HG02852 (cell line): ENCODE data around the gene PROM2.
"Not testable (repeated sequence)": the region's sequence is repeated elsewhere in the genome, so short reads cannot be mapped to it uniquely, and the experiment has no call there.

Experiments
- ATAC-seq: cut with Tn5 transposase; IDR thresholded peaks from one replicate; pipeline ENCODE4 v1.9.1; 2021; ENCODE audit warnings: mild to moderate bottlenecking, moderate library complexity; ENCODE audit not compliant: unreplicated experiment

The PROM2 gene, protein sequence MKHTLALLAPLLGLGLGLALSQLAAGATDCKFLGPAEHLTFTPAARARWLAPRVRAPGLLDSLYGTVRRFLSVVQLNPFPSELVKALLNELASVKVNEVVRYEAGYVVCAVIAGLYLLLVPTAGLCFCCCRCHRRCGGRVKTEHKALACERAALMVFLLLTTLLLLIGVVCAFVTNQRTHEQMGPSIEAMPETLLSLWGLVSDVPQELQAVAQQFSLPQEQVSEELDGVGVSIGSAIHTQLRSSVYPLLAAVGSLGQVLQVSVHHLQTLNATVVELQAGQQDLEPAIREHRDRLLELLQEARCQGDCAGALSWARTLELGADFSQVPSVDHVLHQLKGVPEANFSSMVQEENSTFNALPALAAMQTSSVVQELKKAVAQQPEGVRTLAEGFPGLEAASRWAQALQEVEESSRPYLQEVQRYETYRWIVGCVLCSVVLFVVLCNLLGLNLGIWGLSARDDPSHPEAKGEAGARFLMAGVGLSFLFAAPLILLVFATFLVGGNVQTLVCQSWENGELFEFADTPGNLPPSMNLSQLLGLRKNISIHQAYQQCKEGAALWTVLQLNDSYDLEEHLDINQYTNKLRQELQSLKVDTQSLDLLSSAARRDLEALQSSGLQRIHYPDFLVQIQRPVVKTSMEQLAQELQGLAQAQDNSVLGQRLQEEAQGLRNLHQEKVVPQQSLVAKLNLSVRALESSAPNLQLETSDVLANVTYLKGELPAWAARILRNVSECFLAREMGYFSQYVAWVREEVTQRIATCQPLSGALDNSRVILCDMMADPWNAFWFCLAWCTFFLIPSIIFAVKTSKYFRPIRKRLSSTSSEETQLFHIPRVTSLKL

DNA sequence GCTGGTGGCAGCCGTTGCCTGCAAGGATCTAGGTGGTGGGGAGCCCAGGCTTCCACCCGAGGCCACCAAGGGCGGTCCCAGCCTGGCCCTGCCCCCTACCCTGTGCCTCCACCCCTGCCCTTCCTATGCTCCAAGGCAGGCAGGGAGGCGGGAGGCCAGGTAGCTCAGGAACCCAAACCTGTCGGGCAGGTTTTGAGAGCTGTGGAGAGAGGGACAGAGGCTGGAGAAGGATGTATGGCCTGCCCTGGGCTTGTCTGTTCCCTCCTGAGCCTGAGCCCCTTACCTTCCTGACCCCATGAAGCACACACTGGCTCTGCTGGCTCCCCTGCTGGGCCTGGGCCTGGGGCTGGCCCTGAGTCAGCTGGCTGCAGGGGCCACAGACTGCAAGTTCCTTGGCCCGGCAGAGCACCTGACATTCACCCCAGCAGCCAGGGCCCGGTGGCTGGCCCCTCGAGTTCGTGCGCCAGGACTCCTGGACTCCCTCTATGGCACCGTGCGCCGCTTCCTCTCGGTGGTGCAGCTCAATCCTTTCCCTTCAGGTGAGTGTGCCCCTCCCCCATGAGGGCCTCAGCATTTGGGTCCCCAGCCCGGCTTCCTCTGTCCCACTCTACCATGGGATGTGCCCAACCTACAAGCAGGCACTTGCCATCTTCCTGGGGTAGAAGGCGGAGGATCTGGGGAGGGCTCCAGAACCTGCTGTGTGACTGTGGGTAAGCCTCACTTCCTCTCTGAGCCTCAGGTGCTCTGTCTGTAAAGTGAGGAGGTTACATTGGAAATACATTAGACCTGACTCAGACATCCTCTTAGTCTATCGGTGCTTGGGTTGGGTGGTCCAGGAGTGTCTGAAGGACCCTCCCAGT, at the start of gene PROM2:
PROM2 (plus strand) TSS at position 159 of the 860 bp plus-strand sequence; CDS start at position 296, 137 bp downstream.
- ATAC-seq, result no peak

DNA sequence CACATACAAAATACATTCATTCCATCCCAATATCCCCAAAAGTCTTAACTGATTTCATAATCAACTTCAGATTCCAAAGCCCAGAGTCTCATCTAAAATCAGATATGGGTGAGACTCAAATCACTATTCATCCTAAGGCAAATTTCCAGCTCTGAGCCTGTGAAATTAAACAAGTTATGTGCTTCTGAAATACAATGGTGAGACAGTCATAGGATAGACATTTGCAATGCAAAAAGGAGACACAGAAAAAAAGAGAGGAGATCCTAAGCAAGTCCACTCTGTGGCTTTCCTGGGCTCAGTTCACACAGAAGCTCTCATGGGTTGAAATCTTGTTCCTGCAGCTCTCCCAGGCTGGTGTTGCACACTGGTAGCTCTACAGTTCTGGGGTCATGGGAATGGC, 48.6 kb upstream of the PROM2 start:
- ATAC-seq, result no peak

DNA sequence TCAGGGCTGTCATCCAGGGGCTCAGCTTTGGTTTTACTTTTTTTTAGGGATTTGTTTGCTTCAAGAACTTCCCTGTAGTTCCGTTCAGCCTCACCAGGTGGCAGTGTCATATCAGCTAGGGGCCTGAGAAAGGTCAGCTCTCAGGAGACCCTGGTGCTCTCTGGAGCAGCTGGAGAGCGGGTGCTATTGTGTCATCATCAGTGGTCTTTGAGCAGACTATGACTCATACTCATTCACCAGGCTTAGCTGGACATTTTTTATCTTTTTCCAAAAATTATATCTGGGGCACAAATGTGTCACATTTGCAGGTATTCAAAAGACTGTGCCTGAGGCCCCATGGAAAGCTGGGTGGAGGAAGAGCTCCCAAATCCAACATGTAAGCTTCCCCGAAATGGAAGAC, 42.5 kb upstream of the PROM2 start:
- no peak for ATAC-seq

DNA sequence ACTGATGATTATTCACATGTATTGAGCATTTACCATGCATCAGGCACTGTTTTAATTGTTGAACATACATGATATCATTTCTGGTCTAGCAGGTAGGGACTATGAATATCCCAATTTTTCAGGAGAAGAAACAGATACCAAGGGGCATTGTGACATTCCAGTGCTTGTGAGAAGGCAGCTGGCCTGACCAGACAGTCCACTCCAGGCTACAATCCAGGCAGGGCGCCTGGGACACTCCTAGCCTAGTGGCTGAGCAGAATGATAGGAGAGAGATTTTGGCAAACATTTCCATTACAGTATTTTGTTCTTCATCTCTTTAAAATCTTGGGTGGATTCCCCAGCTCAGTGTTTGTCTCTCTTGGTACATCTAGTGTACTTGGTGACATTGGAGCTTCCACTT, 42.0 kb upstream of the PROM2 start:
- no peak for ATAC-seq

DNA sequence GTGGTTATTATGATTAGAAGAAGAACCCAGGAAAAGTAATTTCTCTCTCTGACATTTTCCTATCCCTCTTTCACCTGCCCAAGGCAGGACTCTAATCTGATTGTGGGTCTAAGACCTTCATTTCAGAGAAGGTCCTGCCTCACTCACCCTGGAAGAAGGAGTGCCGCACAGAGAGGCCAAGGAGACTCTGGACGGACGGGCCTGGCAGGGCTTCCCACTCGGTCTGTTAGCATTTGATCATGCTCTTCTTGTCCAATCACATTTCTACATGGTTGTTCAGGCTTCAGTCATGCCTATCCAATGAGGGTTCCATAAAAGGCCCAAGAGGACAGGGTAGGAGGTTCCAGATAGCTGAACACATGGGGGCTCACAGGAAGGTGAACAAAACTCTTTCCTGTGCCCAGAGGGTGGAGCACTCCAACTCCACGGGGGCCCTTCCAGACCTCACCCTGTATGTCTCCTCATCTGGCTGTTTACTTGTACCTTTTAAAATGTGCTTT, 39.9 kb upstream of the PROM2 start:
- no peak for ATAC-seq

DNA sequence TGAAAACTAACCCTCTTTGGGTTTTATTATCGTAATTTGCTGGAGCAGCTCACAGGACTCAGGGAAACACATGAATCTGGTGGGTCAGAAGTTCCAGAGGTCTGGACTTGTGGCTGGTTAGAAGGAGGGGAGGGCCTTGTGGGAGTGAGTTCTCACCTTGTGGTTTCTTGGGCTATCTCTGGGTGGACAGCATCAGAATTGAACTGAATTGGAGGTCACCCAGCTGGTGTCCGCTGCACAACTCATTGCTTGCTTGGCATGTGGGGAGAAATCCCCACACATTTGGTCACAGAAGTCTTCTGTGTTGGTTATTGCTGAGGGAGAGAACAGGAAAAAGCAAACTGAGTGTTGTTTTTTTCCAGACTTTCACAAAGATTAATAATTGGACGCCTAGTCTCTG, 39.4 kb upstream of the PROM2 start:
- ATAC-seq, result no peak

DNA sequence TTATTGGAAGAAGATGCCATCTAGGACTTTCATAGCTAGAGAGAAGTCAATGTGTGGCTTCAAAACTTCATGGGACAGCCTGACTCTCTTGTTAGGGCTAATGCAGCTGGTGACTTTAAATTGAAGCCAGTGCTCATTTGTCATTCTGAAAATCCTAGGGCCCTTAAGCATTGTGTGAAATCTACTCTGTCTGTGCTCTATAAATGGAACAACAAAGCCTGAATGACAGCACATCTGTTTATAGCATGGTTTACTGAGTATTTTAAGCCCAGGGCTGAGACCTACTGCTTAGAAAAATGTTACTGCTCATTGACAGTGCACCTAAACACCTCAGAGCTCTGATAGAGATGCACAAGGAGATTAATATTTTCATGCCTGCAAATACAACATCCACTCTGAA, 36.1 kb upstream of the PROM2 start:
- no peak for ATAC-seq

DNA sequence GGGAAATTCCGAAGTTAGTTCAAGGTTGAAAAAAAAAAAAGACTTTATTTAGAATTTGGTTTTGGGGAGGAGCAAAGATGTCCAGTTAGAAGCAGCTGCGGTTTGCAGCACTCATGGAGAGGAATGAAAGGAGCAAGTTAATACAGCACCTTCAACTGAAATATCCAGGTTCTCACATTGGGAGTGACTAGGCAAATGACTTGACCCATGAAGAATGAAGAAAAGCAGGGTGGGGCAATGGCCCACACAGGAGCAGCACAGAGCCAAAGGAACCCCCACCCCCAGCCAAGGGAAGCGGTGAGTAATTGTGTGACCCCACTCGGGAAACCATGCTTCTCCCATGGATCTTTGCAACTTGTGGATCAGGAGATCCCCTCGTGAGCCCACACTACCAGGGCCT, 34.2 kb upstream of the PROM2 start:
- ATAC-seq, result no peak

DNA sequence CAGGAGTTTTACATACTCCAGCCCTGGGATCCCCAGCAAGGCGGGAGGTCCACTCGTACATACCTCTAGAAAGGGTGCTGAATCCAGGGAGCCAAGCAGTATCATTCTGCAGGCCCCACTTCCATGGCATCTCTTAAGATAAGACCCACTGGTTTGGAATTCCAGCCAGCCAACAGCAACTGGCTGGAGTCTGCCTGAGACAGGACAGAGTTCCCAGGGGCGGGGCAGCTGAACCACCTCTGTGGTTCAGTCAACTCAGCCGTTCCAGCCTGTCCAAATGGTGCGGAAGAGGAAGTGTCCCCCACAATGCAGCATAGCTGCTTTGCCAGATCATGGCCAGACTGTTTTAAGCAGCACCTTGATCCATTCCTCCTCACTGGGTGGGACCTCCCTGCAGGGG, 33.7 kb upstream of the PROM2 start:
- ATAC-seq, result no peak

DNA sequence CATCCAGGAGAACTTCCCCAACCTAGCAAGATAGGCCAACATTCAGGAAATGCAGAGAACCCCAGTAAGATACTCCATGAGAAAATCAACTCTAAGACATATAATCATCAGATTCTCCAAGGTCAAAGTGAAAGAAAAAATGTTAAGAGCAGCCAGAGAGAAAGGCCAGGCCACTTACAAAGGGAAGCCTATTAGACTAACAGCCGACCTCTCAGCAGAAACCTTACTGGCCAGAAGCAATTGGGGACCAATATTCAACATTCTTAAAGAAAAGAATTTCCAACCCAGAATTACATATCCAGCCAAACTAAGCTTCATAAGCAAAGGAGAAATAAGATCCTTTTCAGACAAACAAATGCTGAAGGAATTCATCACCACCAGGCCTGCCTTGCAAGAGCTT, 32.2 kb upstream of the PROM2 start:
- not testable (repeated sequence) for ATAC-seq

DNA sequence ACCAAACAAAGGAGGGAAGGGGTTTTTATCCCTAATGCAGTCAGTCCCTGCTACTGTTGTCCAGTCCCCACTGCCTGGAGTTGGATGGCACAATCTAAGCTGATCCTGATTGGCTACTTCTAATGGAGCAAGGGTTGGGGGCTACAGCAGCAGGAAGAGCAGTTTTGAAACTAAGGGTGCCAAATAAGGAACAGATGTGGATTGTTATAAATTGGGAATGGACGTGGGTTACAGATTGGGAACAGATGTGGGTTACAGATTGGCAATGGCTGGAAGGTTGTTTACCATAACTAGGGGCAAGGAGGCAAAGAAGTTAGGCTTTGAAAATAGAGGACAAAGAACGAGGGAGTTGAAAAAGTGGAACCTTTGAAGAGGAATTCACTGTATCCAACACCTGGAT, 16.0 kb upstream of the PROM2 start:
- ATAC-seq, result no peak

DNA sequence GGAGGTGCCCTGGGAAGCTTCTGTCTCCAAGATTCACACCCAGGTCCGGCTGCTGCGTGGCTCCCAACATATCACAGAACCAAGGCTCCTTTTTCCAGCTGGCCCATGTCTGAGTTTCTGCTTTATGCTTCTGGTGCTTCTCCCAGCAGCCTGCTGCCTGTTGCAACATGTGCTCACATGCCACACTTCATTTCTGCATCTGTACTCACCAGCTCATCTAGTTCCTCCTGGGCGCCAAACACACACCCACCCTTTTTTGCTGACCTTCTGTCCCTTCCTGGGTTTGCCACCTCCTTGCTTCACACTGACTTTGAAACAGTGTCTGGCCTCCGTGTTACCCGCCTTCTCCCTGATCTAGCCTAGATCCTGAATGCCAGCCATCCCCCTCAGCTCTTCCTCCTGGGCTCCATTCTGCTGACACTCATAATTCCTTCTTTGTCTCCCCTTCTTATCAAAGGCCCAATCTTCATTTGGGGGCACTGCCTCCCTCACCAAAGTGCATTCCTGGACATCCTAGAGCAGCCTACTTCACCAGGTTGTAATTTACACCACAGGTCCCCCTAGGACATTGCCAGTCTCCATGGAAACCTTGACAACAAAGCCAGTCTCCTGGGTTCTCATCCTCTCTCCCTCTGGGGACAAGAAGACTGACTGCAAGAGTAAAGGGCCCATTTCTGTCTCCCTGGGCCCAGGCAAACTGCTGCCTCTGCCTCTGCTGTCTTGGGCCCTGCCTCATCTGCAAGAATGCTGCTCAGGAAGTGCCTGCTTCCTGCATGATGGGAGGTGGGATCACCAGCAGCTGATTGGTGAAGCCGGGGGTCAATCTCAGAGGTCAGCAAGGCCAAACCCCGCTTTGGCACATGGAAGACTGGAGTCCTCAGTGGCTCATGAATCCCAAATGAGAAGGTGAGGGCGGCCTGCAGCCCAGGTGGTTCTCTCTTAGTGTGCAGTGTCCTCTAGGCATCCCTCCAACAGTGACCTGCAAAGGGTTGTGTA, 13.9 kb upstream of the PROM2 start:
- no peak for ATAC-seq

DNA sequence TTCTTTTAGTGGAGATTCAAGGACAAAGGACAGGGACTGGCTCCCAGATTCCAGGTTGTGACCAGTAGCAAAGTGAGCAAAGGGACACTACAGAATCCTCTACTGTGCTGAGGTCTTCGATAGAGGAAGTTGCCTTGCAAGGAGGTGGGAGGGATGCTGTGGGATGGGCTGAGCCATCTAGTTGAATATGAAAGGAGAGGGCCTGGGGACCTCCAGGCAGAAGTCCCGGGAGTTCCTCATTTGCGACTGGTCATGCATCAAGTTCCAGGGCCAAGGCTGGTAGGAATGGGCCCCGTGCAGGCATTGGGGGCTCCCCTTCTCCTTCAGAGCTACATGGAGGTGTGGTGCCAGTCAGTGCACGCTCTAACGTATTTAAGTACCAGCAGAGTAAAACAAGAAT, 12.6 kb upstream of the PROM2 start:
- no peak for ATAC-seq

DNA sequence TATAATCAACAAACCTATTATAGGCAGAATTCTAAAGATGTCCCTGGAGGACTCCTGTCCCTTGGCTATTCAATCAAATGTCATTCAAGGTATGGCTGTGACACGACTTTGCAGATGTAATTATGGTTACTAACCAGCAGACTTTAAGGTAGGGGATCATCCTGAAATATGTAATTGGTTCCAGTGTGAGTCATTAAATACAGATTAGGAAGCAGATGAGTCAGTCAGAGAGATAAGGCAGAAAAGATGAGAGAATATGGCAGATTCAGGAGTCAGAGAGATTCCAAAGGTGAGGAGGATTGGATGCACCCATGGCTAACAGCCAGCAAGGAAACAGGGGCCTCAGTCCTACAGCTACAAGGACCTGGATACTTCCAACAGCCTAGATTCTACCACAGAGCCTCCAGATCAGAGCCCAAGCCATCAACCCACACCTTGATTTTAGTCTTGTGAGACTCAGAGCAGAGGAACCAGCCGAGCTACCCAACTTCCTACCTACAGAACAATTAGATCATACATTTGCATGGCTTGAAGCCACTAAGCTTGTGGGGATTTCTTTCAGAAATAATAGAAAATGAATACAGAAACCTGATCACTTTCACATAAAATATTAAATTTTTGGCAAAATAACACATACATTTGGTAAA, 11.2 kb upstream of the PROM2 start:
- ATAC-seq, result no peak

DNA sequence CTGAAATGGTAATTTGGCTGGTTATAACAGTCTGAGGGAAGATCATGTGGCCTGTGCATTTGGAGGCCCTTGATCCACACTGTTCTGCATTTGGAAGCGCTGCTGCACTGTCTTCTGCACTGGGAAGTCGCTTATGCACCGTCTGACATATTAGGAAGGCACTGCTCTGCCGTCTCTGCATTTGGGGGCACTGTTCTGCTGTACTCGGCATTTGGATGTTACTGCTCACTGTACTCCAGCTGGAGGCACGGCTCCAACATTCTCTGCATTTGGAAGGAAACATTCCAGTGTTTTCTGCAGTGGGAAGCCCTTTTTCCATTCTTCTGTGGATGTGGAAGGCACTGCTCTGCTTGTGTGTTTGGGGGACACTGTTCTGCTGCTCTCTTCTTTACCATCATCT, 9.6 kb upstream of the PROM2 start:
- no peak for ATAC-seq

DNA sequence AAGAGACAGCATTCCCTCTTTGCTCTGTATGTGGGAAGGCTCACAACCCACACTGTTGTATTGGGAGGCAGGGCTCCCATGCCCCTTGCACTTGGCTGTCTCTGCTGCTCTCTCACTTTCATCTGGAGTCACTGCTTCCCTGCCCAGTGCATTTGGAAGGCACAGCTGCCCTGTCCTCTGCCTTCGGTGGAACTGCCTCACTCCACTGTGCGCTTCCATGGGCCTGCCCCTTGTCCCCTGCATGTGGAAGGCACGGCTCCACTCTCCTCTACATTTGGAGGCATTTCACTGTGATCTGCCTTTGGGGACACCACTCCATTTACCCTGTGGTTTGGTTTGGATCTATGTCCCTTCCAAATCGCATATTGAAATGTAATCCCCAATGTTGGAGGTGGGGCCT, 9.1 kb upstream of the PROM2 start:
- no peak for ATAC-seq

DNA sequence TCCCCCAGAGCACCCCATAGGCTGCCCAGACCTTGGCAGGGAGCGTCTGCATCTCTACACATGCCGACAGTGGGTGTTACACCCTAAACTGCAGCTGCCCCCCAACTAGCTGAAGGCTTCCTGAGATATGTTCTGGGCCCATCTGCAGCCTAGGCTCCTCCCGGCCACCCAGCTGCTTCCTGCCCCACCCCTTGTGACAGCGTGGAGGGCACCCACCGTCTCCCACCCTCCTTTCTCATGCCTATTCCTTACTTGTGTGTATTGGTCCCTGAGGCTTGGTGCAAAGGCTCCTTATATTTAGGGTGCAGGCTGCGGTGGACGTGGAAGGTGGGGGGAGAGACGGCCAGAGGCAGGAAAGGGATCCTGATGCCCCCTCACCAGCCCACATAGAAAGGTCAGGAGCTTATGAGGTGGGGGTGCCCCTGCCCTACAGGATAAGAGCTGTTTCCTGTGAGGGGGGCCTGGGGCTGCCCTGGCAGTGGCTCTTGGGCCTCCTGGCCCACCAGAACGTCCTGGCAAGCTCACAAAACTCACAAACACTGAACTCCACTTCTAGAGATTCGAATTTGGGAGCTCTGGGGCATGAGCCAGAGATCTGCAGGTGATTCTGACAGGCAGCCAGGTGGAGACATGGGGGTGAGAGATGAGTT, 7.3 kb upstream of the PROM2 start:
- no peak for ATAC-seq

DNA sequence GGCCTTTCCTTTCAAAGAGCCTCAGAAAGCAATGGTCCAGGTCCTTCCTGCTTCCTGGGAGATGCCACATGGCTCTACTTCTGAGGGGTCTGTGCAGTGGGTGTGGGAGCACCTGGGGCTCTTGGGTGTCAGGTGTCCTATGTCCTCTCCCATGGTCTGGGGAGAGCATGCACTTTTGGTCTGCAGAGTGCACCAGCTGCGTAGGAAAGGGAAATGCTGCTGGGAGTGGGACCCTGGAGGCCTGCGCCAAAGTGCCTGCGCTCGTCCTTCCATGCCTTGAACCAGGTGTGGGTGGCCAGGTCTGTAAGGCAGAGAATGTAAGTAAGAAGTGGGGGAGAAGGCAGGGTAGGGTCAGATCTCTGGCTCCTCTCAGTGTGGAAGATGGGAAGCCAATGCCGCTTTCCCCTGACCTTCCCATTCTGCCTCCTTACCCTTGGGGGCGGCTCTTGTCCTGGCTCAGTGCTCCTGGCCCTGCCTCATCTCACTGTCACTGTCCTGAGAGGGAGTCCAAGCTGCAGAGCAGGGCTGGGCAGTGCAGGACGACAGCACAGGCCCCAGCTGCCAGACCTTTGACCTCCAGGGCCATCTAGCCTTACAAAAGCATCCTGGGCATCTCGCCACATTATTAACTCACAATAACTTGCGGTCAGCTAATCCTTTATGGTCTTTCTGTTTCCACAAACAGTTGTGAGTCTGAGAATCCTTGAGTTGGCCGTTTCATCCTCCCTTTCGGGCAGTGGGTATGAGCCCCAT, 6.6 kb upstream of the PROM2 start:
- no peak for ATAC-seq
